LoVo (cell line): ENCODE measurements around the gene INAFM1.
"Not testable (repeated sequence)": the region's sequence is repeated elsewhere in the genome, so short reads cannot be mapped to it uniquely, and the experiment has no call there.

Experiments used
- DNase-seq: peaks from one replicate; pipeline ENCODE4 v3.0.0-alpha.2; 2016; ENCODE audit warnings: low spot score

The INAFM1 gene

DNA sequence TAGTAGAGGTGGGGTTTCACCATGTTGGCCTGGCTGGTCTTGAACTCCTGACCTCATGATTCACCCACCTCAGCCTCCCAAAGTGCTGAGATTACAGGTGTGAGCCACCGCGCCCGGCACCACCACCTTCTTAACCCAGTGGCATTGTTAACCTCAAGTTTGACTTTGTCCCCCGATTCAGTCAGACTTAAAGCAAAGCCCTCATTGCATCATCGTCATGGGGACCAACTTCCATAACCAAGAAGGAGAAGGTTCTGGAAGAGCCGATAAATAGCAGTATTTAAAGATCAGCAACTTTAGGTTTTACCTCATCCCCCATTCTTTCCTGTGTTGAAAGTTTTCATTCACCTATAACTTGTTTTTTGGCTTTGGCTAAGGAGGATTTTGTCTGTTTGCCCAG lies 6.7 kb upstream of the INAFM1 start:
- no peak for DNase-seq

DNA sequence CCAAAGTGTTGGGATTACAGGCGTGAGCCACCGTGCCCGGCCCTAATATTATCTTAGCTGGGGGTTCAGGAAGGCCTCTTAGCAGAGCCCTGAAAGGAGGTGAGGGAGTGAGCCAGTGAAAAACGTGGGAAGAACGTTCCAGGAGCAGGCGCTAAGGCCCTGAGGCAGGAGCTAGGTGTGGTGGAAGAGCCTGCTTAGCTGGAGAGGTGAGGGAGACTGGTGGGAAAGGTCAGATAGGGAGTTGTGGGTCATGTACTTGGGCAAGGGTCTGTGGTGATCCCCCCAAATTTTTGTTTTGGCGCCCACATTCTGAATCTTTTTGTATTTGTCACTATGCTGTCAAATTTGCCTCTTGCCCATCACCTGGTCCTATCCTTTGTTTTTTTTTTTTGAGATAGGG lies 5.1 kb upstream of the INAFM1 start:
- DNase-seq, result no peak

DNA sequence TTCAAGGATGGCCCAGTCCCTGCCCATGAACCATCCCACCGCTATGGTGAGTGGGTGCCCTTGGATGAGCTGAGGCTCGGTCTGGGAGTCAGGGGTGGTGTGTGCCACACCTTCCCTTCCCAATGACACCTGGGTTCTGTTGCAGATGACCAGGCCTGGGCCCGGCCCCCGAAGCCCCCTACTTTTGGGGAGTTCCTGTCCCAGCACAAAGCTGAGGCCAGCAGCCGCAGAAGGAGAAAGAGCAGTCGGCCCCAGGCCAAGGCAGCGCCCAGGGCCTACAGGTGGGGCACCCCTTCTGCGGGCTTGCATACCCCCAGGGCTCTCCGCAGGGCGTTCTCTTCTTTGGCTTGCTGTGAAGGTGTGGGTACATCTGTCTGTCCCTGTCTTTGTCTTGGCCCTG lies 4.3 kb upstream of the INAFM1 start:
- no peak for DNase-seq

DNA sequence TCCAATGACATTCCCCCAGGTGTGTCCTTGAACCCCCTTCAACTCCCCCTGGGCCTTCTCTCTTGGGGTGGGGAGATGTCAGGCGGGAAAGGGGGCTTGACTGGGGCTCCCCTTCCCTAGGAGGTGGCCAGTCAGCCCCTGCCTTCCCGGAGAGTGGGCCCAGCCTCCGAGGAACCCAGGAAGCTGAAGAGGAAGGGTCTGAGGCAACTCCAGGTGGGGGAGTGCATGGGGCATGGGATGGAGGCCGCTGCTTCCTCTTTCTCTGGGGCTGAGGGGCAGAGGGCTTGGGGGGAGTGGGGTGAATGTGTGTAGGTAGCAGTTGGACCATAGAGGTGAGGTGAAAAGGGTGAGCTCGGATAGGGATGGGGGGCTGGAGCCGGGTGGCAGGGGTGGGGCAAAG lies 2.7 kb upstream of the INAFM1 start:
- no peak for DNase-seq

DNA sequence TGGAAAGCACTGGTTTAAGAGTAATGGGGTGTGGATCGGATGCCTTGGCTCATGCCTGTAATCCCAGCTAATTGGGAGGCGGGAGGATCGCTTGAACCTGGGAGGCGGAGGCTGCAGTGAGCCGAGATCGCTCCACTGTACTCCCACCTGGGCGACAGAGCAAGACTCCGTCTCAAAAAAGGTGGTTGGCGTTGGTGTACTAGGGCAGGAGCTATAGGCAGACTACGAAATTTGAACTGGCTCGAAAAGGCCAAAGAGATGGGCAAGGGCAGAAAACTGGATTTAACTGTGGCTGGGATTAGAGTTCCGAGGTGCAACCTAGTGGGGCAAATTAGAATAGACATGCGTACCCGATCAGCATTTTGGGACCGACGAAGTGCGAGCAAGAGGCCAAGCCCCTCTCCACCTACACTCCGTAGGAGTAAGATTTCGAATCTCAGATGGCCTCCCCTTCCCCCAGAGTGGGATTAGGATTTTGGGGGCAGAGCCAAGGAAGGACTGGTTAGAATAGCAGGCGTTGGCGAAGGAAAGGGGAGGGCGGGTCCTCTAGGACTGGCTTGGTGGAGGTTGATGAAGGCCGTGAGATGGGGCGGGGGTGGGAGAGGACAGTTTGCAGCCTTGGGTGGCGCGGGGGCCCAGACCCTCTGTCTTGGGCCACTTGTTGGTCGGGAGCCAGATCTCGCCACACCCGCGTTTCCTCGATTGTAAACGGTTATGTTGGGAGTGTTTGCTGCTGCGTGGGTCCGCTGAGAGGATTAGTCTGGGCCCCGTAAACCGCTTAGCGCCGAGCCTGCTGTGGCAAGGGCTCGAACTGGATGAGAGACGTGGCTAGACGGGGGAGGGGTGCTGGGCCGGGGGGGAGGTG lies 2.0 kb upstream of the INAFM1 start:
- no peak for DNase-seq

DNA sequence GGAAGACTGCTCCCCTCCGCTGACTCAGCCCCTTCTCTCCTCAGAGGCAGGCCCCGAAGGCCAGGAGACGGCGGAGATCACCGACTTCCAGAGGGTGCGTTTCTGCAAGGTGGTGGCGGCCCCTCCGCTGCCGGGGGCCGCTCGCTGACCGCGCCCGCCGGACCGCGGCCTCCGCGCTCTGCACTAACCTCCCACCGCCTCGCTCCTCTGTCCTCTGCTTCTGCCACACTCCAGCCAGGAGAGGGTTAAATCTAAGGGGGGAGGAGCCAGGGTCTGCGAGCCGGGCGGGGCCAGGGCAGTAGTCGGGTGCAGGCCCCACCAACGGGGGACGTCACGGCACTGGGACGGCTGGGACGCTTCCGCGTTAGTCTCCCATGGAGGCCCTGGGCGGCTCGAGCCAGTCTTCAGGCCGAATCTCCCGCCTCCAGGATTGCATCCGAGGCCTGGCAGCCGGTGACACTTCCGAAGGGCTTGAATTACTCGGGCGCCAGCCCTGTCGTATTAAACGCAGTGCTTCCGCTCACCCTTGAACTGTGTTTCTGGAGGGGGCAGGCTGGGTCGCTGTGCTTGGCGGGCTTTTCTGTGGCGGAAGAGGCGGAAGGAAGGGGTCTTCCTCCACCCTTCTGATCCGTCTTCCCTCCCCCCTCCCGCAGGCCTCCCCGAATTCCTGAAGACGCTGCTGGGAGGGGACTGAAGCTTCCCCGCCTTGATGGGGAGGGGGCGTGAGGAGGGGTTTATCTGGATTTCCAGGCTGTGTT lies 1.2 kb upstream of the INAFM1 start:
- DNase-seq, result peak; percentile 91

DNA sequence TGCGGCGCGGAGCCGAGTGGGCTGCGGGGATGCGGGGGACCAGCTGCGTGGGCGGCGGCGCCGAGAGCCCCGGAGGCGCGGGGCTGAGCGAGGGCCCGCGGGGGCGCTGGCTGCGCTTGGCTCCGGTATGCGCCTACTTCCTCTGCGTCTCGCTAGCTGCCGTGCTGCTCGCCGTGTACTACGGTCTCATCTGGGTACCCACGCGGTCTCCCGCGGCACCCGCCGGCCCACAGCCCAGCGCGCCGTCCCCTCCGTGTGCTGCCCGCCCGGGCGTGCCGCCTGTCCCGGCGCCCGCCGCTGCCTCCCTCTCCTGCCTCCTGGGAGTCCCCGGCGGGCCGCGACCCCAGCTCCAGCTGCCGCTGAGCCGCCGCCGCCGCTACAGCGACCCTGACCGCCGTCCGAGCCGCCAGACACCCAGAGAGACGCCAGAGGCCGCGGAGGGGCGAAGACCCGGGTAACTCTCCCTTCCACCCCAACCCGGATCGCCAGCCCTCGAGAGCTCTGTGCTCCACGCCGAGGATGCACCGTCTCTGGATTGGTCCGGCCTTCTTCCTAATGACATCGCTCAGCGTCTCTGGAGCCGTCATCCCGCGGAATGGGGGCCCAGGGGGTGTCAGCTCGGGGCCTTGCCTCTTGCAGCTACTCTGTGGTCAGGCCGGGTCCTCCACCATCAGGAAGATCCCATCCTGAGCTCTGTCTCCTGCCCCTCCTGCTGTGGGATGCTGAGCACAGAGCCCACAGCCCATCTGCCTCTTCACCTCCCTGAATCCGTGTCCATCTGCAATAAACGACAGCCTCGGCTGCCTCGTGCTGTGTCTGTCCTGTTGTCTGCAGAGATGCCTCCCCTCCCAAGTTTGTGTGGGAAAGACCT lies 441 bp downstream of the INAFM1 start:
- no peak for DNase-seq

DNA sequence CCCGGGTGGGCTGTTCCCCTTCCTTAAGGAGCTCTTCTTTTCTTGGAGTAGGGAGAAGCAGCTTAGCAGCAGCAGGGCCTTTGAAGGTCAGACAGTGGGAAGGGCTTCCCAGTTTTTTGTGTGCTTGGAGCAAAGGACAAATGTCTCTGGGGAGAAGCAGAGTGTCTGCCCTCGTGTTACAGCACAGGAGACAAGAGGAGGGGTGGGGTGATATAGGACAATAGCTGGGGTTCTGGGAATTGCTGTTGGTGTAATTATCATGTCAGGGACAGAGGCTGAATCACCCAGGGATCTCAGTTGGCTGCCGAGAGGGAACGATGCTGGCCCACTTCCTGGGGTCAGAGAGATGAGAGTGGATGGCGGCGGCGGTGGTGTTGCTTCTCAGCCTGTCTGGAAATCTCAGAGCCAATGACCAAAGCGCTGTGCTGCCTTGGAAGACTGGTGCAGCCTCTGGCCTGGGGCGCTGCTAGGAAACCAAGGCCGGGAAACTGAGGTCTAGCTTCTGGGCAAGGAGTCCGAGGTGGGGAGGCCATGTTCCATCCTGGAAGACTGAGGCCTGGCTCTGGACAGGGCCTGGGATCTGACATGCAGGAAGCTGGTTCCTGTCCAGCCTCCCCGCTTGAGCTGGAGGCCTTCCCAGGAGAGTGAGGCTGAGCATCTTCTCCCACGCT lies 1.2 kb downstream of the INAFM1 start:
- DNase-seq, result no peak

DNA sequence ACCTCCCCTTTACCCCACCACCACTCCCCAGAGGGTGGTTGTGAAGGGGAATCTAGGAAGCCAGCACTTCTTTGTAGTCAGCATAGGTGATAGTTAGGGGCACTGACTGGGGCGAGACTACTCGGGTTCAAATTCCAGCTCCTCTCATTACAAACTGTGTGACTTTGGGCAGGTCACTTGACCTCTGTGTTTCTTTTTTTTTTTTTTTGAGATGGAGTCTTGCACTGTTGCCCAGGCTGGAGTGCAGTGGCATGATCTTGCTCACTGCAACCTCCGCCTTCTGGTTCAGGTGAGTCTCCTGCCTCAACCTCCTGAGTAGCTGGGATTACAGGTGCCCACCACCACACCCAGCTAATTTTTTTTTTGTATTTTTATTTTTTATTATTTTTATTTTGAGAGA lies 1.8 kb downstream of the INAFM1 start:
- DNase-seq, result not testable (repeated sequence)

DNA sequence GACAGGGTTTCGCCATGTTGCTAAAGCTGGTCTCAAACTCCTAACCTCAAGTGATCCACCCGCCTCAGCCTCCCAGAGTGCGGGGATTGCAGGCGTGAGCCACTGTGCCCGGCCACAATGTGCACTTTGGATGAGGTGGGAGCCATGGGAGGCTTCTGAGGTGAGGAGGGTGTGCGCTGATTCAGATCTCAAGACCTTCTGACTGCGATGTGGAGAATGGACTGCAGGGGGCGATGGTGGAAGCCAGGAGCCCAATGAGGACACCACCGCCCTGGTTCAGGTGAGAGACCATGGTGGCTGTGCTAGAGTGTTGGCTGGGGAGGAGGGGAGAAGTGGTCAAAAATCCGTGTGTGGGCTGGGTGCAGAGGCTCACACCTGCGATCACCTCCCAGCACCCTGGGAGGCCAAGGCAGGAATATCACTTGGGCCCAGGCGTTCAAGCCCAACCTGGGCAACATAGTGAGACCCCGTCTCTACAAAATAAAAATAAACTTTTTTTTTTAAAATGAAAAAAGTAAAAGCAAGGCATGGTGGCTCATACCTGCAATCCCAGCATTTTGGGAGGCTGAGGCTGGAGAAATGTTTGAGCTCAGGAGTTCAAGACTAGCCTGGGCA lies 5.6 kb downstream of the INAFM1 start:
- DNase-seq, result no peak

DNA sequence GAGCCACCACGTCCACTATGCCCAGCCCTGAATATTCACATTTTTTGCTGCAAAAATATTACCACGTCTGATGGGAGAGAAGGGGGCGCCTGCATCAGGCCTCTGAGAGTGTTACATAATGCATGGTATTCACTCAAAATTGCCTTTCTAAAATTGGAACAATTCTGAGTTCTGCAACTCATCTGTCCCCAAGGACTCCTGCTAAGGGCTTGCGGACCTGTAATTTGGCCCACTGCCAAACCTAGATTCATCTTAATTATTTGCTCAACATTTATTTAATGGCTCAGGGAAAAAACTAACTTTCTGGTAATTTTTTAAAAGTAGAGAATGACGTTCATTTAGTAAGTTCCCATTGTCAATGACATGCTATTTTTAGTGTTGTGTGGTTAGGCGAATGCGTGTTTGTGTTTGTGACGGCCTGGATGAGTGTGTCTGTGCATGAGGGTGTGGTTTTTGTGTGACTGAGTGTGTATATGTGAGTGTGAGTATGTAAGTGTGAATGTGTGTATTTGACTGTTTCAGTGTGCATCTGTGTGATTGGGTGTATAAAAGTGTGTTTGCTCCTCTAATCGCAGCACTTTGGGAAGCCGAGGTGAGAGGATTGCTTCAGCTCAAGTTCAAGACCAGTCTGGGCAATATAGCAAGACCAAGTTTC lies 8.8 kb downstream of the INAFM1 start:
- DNase-seq, result no peak

DNA sequence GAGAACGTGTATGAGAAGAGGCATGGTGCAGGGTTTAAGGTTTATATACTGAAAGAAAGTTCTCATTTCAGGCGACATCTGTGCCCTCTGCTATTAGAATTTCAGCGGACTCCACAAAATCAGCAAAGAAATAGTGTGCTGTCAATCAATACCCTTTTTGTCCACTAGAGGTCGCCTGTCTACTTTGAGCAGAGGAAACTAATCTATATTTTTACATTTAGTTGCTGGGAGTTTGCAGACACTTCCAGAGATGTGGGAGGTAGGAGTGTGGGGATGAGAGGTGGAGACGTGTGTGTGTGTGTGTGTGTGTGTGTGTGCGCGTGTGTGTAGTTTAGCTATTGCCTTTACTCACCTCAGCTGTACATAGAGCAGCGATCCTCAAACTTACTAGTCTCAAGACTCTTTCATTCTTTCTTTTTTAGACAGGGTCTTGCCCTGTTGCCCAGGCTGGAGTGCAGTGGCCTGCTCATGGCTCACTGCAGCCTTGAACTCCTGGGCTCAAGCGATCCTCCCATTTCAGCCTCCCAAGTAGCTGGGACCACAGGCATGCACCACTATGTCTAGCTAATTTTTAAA lies 9.7 kb downstream of the INAFM1 start:
- DNase-seq, result peak; percentile 42

DNA sequence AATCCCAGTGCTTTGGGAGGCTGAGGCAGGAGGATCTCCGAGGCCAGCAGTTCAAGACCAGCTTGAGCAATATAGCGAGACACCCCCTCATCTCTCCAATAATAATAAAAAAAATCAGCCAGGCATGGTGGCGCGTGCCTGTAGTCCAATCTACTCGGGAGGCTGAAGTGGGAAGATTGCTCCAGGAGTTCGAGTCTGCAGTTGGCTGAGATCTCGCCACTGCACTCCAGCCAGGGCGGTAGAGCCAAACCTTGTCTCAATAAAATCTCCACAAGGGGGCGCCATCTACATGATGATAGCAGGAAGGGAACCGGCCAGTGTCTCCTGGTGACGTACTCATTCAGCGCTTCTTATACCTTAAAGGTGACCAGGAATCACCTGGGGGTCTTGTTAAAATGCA lies 21.4 kb downstream of the INAFM1 start:
- DNase-seq, result peak; percentile 85

DNA sequence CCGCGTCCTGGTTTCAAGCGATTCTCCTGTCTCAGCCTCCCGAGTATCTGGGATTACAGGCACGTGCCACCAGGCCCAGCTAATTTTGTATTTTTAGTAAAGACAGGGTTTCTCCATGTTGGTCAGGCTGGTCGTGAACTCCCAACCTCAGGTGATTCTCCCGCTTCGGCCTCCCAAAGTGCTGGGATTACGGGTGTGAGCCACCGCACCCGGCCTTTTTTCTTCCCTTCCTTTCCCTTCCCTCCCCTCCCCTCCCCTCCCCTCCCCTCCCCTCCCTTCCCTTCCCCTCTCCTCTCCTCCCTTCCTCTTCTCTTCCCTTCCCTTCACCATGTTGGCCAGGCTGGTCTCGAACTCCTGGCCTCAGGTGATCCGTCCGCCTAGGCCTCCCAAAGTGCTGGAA lies 26.2 kb downstream of the INAFM1 start:
- DNase-seq, result not testable (repeated sequence)

DNA sequence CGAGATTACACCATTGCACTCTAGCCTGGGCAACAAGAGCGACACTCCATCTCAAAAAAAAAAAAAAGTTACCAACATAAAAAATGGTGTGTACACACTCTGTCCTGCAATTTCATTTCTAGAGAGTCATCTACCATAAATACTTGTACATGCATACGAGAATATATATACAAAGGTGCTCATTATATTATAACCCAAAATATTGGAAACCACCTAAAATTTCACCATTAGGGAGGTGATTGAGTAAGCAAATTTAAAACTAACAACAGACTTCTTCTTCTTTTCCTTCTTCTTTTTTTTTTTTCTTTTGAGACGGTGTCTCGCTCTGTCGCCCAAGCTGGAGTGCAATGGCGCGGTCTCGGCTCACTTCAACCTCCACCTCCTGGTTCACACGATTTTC lies 27.6 kb downstream of the INAFM1 start:
- DNase-seq, result no peak

DNA sequence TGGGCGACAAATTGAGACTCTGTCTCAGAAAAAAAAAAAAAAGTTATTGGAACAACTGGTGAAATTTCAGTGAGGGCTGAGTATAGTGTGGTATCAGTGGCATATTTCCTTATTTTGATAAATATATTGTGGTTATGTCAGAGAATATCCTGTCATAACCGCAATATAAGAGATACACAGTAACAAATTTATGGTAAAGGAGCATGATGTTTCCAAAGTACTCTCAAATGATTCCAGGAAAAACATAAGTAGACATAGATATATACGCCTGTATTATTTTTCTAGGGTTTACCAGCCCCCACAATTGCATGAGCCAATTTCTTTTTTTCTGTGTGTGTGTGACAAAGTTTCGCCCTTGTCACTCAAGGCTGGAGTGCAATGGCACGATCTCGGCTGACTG lies 29.3 kb downstream of the INAFM1 start:
- DNase-seq, result no peak

DNA sequence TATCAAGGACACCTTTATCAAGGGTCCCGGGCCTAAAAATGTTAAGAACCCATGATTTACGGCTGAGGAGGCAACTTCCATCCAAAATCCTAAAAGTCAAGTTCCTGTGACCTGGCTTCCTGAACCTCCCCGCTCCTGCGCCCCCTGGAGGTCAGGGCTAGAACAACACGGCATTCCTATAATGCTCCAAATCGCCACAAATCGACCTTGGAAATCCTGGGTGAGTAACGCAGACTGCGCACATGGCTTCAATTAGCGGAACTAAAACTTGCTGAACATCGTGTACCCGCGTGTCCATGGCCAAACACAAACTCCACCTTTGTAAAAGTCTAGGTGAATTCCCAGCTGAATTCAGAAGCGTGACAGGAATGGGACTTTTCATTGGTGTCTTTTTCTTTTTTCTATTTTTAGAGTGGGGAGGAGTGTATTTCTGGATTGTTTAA lies 30.6 kb downstream of the INAFM1 start:
- DNase-seq, result peak; percentile 72

DNA sequence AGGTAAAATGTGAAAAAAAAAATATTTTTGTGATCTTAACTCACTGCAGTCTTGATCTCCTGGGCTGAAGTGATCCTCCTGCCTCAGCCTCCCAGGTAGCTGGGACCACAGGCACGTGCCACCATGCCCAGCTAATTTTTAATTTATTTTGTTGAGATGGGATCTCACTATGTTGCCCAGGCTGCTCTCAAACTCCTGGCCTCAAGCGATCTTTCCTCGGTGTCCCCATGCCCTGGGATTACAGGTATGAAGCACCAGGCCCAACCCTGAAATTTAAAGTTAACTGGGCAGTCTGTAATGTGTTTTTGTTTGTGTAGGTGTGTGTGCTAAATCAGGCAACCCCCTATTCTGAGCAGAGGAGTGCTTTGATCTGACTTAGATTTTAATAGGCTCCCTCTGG lies 31.6 kb downstream of the INAFM1 start:
- no peak for DNase-seq

DNA sequence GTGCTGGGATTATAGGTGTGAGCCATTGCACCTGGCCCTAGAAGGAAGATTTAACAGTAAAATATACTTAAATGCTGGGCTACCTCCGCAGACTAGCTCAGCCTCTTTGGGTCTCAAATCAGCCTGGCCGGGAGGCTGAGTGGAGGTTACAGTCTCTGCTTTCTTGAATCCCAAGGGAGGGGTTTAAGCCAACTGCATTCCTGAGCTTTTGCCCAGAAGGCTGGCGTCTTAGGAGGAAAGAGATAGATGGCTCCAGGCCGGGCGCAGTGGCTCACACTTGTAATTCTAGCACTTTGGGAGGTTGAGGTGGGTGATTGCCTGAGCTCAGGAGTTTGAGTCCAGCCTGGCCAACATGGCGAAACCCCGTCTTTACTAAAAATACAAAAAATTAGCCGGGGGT lies 34.4 kb downstream of the INAFM1 start:
- no peak for DNase-seq

DNA sequence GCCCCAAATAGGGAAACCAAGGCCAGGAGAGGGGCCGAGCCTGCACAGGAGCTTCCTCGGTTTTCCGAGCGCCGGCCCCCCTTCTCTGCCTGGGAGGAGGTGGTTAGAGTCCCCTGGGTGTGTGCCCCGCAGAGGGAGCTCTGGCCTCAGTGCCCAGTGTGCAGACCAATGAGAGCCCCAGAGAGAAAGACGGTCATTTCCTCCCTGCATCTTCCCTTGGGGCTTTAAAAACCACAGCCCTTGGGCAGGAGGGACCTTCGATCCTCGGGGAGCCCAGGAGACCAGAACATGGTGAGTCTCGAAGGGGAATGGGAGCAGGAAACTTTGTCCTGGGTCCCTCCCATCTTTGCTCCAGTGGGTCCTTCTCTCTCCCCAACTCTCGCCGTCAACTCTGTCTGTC lies 34.9 kb downstream of the INAFM1 start, which contains the start of gene C5AR1:
Gene C5AR1, plus strand, starts transcription at position 254 of the 400 bp plus-strand sequence. Its CDS starts 35 bp downstream, at position 289.
- no peak for DNase-seq
